ENCODE results near the gene UNC93B1. TPM values are rescaled to one million over a fixed set of nuclear protein-coding genes. Genes with fewer than 3 reads are reported as not detected.

UNC93B1 gene
- polyA plus RNA-seq, 1 experiment: 11.3 TPM

DNA sequence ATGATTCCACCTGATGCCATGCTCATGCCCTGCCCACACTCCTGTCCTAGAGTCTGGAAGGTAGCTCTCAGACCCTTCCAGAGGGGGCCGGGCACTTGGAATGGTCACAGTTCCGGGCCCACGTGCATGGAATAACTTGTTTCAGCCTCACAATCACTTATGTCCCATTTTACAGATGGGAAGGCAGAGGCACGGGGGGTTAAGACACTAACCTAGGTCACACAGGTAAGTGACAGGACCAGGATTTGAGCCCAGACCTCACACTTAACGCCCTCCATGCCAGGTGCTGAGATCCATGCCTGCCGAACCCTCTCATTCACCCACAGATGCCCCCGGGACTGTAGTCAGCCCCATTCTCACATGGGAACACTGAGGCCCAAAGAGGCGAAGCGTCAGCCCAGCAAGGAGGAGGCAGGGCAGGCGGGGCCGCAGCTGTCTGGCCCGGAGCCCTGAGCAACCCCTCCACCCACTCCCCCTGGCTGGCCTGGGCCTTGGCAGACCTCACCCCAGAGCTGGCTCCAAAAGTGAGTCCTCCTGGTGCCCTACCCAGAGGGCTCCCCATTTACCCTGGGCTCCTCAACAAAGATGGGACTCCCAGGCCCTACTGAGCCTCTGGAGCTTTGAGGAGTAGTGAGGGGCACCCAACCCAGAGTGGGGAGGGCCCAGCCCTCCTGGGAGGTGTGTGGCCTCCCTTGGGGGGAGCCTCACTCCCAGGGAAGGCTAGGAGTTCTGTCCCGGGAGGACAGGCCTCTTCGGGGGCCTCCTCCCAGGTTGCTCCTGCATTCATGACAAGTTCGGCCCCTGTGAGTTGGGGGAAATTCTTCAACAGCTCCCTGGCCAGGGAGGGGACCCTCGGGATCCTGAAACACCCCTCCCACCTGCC is 3.8 kb upstream of the UNC93B1 start:
- TF ChIP-seq, protein P1, sequence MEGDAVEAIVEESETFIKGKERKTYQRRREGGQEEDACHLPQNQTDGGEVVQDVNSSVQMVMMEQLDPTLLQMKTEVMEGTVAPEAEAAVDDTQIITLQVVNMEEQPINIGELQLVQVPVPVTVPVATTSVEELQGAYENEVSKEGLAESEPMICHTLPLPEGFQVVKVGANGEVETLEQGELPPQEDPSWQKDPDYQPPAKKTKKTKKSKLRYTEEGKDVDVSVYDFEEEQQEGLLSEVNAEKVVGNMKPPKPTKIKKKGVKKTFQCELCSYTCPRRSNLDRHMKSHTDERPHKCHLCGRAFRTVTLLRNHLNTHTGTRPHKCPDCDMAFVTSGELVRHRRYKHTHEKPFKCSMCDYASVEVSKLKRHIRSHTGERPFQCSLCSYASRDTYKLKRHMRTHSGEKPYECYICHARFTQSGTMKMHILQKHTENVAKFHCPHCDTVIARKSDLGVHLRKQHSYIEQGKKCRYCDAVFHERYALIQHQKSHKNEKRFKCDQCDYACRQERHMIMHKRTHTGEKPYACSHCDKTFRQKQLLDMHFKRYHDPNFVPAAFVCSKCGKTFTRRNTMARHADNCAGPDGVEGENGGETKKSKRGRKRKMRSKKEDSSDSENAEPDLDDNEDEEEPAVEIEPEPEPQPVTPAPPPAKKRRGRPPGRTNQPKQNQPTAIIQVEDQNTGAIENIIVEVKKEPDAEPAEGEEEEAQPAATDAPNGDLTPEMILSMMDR (IDR thresholded peaks at IDR 0.05; ENCODE audit: low read depth, low read length): no peak
- CTCF ChIA-PET: no interaction called here
- DNase-seq (ENCODE audit: low read depth, low spot score): no peak
- no peaks in the 10 kb centered on the region; the same call in 1 of the 2 replicates for H3K9me3 ChIP-seq (ENCODE audit: control insufficient read depth, insufficient read depth, low read length)
- H3K4me3 ChIP-seq (ENCODE audit: low read depth, low read length): no peak overlapping the region
- POLR2A ChIA-PET: no interaction called here
- no peak overlapping the region for H3K27ac ChIP-seq (ENCODE audit: low read depth, low read length)
- H3K27me3 ChIP-seq (ENCODE audit: control insufficient read depth, insufficient read depth, low read length): no peaks in the 10 kb centered on the region

DNA sequence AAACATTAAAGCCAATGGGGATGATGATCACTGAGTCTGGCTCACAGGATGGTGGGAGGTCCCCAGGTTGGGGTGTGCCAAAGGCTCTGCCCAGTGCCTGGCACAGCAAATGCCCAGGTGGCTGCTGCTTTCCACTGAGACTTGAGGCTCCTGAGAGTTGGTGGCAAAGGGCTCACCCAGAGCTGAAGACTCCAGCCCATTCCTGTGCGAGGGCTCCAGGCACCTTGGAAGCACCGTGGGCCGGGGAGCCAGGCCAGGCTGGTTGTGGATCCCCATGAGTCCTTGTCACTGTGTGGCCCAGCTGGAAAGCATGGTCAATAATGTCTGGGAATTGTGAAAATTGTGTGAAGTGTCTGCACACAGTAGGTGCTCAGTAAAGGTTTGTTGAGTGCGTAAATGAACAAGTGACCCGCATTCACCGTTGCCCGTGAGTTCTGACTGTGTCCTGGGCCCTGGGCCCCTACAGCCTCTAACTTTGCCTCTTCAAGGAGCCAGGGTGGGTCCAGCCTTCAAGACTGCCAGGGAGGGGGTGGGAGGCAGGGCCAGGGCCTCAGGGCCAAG is 2.8 kb upstream of the UNC93B1 start:
- H3K27me3 ChIP-seq (ENCODE audit: control insufficient read depth, insufficient read depth, low read length): no peaks in the 10 kb centered on the region
- no peak overlapping the region for H3K27ac ChIP-seq (ENCODE audit: low read depth, low read length)
- no peak for DNase-seq (ENCODE audit: low read depth, low spot score)
- no peaks in the 10 kb centered on the region; the same call in 1 of the 2 replicates for H3K9me3 ChIP-seq (ENCODE audit: control insufficient read depth, insufficient read depth, low read length)
- TF ChIP-seq, protein P1 (IDR thresholded peaks at IDR 0.05; ENCODE audit: low read depth, low read length): no peak
- H3K4me3 ChIP-seq (ENCODE audit: low read depth, low read length): no peak overlapping the region
- POLR2A ChIA-PET: no interaction called here
- CTCF ChIA-PET: no interaction called here

DNA sequence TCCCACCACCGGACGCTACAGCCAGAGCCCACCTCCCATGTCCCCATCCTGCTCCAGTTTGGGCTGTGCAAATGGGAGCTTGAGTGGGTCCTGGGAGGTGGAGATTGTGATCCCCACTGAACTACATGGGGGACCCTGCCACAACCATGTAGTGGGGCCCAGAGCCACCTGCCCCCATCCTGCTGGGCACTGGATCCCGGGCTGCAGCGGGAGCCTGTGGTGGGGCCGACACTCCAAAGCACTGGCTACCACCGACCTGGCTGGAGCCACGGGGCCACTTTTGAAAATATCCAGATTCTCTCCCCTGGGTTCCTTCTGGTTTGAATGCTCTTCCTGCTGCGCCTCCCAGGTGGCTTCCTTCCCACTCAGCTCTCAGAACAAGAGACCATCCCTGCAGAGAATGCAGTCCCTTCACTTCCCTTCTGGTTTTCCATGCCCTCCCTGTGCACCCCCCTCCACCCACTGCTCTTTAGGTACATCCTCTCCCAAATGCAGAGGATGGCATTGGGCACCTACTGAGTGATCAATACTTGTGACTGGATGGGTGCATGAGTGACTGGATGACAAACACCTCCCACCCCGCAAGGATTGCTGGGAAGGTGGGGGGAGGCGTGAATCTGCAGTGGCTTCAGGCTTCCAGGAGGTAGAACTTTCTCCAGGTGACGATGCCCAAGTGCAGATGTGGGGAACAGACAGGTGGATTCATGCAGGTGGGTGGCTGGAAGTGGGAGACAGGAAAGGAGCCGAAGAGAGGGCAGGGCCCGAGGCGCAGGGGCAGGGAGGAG is 846 bp upstream of the UNC93B1 start:
- DNase-seq (ENCODE audit: low read depth, low spot score): no peak
- Histone ChIP-seq H3K27ac (ENCODE audit: low read depth, low read length) (no peak overlapping the region), H3K9me3 (ENCODE audit: control insufficient read depth, insufficient read depth, low read length) (no peaks in the 10 kb centered on the region; the same call in 1 of the 2 replicates), H3K27me3 (ENCODE audit: control insufficient read depth, insufficient read depth, low read length) (no peaks in the 10 kb centered on the region), H3K4me3 (ENCODE audit: low read depth, low read length) (peak overlapping the region; percentile 65)
- POLR2A ChIA-PET: no interaction called here
- TF ChIP-seq, protein P1 (IDR thresholded peaks at IDR 0.05; ENCODE audit: low read depth, low read length): no peak
- CTCF ChIA-PET: interaction anchor here (1.2 kb wide), 1 partner anchor 11 kb away, joined by 4 read pairs; no protein-coding TSS in a partner anchor

DNA sequence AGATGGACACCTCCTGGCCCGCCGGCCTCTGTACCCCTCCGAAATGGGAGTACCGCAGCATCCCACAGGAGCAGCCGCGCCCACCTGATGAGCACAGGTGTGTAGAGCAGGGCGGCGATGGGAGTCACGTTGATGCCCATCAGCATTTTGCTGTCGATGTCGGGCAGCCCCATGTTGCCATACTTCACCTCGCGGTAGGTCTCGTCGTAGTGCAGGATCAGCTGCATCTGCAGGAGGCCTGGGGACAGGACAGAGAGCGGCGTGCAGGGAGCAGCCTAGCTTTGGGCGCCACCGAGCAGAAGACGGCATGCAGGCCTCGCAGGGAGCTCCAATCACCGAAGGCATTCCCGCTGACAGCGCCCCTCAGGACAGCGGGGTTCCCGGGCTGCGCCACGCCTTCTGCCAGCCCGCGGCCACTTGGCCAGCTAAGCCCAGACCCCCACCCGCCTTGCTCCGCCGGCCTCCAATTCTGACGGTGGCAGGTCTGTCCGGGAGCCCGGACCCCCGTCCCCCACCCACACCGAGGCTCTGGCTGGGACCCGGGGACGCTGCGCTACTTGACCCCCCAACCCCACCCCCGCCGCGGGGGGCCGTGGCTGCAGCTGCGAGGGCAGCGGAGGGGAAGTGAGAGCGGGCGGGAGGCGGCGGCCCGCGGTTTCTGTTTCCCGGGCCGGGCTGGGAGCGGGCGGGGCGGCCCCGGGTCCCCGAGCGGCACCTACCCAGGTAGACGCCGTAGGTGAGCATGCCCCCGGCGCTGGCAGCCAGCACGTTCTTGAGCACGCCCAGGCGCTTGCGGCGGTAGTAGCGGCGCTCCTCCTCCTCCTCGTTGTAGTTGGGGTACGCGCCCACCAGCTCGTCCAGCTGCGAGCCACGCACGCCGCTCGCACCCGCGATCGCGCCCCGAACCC is 705 bp downstream of the UNC93B1 start:
- ChIA-PET POLR2A (interaction anchor here (0.9 kb wide), 1 partner anchor 38 kb away, joined by 3 read pairs; no protein-coding TSS in a partner anchor), CTCF (interaction anchor here (1.1 kb wide), 1 partner anchor 9 kb away, joined by 4 read pairs; no protein-coding TSS in a partner anchor)
- DNase-seq (ENCODE audit: low read depth, low spot score): no peak

More for the DNA sequence above, 705 bp downstream of the UNC93B1 start:
- Histone ChIP-seq H3K4me3 (ENCODE audit: low read depth, low read length) (peak overlapping the region; percentile 65), H3K9me3 (ENCODE audit: control insufficient read depth, insufficient read depth, low read length) (no peaks in the 10 kb centered on the region; the same call in 1 of the 2 replicates), H3K27ac (ENCODE audit: low read depth, low read length) (no peak overlapping the region), H3K27me3 (ENCODE audit: control insufficient read depth, insufficient read depth, low read length) (no peaks in the 10 kb centered on the region)
- TF ChIP-seq, protein P1 (IDR thresholded peaks at IDR 0.05; ENCODE audit: low read depth, low read length): no peak

Data from AG04450 (cell line).